ENCODE measurements around the gene NPAS3.

The NPAS3 gene

GRCh38 chr14:33451211-33451610 is 512.5 kb downstream of the NPAS3 start:
- no peak for ATAC-seq

DNA sequence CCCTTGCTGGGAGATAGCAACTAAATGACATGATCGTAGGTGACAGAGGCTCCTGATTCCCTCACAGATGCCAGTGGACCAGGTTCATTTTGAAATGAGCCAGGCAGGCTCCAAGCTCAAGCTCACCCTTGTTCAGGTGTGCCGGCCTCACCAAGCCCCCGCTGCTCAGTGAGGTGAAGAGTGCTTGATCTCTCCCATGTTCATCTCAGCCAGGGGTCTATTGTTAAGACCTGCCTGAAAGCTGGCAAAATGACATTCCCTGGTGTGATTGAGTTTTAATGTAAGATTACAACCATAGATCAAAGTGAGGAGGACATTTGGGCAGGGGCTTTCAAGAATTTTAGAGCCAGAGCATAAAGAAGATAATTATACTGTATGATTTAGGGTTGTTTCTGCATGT is 514.3 kb downstream of the NPAS3 start:
- no peak for ATAC-seq

DNA sequence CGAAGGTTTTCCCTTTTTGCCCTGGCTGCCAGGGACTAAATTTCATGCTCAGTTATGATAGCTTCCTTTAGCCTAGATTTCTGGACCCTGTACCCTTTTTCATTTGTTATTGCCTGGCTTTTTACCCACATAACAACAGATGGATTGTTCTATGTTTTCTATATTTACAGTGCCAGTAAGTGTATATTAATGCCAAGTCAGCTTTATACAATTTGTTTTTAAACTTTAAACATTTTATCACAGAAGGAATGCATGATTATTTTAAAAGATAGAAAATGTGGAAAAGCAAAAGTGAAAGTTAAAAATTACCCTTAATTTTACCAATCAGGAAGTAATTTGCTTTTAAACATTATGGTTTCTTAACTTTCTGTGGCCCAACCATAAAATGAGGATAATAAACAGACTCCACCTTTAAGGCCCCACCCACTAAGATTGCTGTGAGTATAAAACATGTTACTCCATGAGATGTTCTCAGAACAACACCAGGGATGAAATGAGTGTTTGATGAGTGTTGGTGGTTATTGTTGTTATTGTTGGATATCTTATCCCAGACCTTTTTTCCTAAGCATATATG is 515.4 kb downstream of the NPAS3 start:
- no peak for ATAC-seq

- no peak for ATAC-seq
These were observed 516.0 kb downstream of the NPAS3 start for GRCh38 chr14:33454707-33455106.

DNA sequence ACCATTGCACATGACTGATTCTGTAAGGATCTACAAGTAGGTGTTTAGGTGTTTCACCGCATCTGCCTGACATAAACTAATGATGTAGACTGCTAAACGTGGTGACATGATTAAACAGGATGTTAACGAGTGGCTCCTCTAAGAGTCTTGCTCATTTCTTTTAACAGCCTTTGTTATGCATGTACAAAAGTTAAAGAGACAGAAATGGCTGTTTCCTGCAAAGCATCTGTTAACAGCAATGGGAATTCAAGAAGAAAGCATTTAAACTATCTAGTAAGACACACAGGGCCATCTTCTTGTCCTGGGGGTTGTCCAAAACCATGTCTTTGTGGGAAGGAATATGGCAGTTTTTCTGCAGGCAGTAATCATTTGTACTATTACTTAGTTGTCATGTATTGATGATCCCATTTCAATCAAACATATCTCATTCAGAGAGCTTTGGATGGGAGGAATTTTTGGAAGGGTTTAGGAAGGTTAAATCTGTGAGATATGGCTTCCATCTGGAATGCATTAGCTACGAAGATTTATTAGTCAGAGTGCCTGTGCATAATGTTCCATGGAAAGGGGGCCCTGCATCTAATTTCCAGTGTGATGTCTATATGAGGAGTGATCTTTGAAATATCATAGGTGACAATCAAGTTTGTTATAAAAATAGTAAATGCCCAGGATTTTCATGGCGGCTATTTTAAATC is 517.1 kb downstream of the NPAS3 start:
- no peak for ATAC-seq

DNA sequence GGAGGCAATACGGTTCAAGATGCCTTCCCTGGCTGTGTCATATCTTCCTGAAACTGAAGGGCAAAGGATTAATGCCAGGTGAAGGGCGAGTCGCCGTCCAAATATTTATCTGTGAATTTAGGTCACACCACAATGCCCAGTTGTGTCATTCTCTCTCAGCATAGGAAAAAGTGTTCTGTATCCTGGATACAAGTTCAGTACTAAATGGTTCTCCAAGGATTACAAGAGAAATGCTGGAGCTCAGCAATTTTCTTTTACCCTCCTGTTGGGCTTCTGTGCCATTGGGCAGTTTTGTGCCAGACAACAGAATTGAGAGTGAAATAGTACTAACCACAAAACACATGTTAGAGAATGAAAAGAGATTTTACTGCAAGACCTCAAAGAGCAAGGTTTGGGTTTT is 518.3 kb downstream of the NPAS3 start:
- ATAC-seq = no peak

DNA sequence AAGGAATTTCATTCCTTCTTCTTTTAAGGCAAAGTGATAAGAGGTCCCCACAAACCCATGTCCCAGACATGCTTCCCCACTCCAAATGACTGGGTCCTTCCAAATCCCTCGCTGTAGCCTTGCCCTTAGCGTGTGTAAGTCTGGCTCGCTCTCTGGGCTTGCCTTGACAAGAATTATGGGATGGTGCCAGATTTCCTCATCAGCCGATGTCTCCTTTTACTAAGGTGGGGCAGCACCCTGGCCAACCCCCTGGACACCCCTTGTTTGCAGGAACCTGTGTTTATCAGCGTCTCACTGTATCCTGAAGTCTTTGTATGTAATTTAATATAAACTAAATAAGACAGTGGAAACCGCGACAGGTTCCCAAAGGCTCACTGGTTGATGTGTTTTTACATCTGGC is 518.9 kb downstream of the NPAS3 start:
- ATAC-seq = no peak

GRCh38 chr14:33460164-33460563 is 521.5 kb downstream of the NPAS3 start:
- no peak for ATAC-seq

DNA sequence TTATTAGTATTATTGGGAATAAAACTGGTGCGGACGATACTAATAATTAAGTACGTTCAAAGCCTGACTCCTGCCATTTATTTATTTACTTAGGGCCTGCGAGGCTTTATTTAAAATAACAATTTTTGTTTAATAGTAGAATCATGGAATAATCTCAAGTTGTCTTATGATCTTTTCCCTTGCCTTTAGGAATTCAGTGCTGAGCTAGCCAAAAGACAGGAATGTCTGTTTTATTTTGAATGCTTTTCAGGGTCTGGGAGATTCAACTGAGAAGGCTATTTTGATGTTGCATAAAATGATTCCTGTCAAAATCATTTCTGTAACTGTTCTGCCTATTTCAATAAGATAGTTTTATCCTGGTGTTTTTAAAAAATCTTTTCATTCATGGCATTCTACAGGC is 522.4 kb downstream of the NPAS3 start:
- ATAC-seq = no peak

- ATAC-seq = no peak
These were observed 525.1 kb downstream of the NPAS3 start for GRCh38 chr14:33463731-33464130.

DNA sequence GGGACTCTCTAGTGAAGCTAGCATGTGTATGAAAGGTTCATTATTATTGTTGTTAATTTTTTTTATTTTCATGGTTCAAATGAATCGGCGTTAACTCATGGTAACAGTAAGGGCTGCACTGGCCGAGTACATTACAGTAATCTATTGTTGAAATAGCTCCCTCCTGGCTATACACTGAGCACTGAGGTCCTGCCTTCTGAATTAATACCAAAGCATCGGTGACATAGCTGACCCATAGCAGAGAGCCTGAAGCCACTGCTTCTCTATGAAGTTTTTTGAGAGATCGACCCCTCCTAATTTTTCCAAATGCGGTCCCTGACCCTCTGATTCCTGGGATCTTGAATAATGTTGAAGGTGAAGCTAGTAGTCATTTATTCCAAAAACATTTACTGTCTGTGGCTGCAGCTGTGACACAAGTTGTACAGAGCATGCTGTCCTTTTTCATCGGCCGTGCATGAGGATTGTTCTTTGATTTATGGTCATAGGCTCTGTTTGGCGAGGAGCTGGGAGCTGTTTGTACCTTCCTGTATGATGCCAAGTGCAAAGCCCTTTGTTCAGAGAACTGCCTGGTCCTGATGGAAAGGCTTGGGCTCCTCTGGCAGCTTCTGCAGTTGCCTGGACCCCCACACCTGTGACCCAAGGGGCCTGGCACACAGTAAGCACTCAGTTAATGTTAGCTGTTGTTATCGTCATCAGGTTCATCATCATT is 525.7 kb downstream of the NPAS3 start:
- ATAC-seq = no peak

DNA sequence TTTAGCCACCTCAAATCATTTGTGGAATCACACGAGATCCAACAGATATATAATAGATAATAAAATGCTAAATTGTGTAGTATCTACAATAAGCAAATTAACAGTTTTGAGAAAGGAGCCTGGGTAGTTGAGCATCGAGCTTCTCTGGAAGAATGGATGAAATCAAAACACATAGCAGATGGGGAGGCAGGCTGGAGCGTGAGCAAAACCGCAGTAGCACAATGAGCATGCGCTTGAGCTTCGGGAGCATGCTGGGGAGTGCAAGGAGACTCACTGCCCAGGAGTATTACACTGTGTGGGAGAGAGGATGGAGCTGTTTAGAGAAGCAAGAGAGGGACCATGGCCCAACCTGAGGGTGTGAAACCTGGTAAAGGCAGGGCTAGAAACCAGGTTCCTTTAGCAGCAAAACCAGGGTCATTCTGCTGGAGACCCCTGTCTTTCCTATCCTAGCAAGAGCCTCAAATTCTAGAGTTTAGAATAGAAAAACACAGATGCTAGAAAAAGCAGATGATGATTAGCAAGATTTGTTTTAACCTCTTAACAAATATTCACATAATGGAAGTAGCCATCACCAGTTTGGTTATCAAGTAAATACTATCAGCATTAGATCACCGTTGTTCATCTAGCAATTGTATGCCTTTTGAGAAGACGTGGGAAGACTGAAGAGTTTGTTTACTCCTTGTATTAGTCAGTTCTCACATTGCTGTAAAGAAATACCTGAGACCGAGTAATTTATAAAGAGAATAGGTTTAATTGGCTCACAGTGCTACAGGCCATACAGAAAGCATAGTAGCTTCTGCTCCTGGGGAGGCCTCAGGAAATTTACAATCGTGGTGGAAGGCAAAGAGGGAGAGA is 527.4 kb downstream of the NPAS3 start:
- no peak for ATAC-seq

DNA sequence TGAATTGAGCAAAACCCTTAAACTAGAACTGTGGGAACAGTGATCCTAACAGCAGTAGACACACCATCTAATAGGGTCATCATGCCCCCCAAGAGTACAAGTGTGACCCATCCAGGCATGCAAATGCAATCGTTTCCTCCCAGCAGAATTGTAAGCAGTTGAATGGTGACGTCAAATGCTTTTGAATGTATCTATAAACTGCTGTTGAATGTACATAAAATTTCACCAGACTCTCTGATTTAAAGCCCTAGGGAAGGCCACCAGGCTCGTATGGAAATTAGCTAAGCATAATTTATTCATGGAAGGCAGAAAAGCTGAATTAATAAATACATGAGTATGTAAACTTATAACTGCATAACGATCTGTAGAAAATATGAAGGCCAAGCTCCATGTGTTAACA is 529.3 kb downstream of the NPAS3 start:
- no peak for ATAC-seq

DNA sequence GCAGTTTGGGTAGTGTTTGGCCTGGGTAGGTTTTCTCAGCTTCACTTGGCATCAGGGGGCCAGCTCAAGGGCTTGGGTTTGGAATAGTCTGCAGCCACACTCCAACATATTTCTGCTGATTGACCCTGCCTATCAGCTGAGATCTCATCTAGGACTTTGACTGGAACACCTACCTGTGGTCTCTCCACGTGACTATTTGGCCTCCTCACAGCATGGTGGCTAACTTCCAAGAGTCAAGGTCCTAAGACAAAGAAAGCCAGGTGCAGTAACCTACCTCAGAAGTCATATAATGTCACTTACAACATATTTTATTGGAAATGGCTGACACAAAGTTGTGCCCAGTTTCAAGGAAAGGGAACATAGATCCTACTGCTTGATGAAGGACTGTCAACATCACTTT is 531.2 kb downstream of the NPAS3 start:
- ATAC-seq = no peak

DNA sequence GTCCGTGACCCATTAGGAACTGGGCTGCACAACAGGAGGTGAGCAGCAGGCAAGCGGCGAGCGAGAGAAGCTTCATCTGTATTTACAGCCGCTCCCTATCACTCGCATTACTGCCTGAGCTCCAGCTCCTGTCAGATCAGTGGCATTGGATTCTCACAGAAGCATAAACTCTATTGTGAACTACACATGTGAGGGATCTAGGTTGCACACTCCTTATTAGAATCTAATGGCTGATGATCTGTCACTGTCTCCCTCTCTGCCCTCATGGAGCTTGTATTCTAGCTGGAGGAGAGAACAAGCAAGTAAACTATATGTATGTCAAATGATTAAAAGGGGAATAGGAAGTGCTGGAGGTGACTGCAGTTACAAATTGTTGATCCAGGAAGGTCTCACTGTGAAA is 533.1 kb downstream of the NPAS3 start:
- no peak for ATAC-seq

GRCh38 chr14:33475623-33476022 is 536.9 kb downstream of the NPAS3 start:
- no peak for ATAC-seq

DNA sequence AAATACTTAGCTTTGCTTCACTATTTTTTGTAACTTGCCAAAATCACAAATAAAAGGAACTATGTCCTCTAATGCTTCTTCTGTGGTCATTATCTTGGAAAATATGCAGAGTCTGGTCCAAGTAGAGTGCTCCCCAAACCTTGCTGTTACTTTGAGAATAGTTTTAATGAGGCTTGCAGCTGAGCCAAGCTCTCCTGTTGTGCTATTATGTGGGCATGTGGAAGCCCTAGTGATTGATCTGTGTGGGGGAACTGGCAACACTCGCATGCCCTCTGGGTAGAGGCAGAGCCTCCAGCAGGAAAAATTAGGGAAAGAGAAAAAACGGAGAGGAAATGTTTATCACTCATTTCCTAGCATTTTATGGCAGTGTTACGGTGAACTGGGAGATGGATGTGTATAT is 539.1 kb downstream of the NPAS3 start:
- no peak for ATAC-seq

DNA sequence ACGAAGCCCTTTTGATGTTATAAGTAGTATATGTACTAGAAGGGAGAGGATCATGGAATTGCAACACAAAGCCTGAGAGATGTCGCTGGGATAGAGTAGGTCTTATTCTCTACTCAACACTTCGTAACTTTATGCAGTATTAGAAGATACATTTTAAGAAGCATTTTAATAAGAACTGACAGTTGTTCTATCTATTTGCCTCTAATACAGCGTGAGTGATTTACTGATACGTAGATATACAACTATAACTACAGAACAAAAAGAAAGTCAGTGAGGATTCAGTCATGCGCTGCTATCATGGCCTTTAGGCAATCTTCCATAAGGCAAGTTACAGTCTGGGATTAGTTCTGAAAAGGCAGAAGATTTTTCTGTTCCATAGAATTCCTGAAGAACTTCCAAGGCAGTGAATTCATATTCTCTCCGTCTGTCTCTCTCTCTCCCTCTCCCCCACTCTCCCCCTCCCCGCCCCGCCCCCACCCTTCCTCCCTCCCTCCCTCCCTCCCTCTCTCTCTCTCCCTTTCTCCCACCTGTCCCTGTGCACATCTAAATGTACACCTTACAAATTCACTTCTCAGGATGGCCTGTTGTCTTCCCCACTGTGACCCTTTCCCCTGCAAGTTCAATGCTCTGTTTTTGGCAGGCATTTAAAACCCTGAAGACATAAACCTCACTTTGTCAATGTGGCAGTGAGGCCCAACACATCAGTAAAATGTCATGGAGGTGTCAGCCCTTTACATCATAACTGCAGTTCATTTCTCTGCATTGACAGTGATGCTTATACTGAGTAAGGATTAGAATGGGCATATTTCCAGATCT is 541.6 kb downstream of the NPAS3 start:
- no peak for ATAC-seq

- no peak for ATAC-seq
These were observed 542.2 kb downstream of the NPAS3 start for GRCh38 chr14:33480887-33481184.

DNA sequence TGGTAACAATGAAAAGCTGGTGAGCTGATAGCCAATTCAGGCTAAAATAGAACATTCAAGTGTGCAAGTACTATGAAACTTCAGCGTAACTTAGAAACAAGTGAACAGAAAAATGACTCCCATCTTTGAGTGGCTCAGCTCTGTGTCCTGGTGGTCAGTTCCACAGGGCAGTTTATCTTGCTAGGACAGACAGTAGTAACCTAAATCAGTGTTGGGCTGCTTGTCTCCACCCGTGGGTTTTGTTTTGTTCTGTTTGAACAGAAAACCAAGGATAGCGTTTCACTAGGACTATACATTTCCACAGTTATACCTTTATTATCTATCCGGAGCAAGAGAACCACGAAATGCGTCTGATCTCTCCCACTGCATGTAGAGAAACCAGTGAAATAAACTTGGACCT is 544.4 kb downstream of the NPAS3 start:
- no peak for ATAC-seq

GRCh38 chr14:33483541-33483940 is 544.9 kb downstream of the NPAS3 start:
- no peak for ATAC-seq

DNA sequence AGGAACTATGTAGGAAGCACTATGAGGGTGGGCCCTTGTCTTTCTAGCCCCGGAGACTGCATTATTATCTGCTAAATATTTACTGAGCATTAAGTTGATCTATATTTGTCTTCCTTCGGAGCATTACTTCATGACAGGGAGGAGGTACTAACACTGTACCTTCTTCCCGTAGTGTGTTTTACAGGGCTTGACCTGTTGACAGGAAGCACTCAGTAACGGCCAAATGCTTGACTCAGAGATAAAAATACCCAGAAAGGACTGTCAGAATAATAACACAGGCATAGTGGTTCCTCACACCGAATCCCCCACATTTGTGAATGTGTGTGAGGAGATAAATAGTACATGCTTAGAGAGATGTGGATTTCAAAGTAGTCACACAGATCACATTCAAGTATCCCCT is 545.6 kb downstream of the NPAS3 start:
- ATAC-seq = no peak
